Common myeloid progenitor, CD34-positive (primary cell): ENCODE measurements around the gene OXA1L.
"Not testable (repeated sequence)": the region's sequence is repeated elsewhere in the genome, so short reads cannot be mapped to it uniquely, and the experiment has no call there.

Experiments
- CTCF ChIA-PET: fragments of 350-600 bp; sonication (Branson Sonifier 250); formaldehyde crosslinking; loops from one replicate; lab custom pipeline; 2021; ENCODE audit warnings: antibody characterized with exemption; lab: Charles Lee
- POLR2A ChIA-PET: fragments of 350-600 bp; sonication (Branson Sonifier 250); formaldehyde crosslinking; loops from one replicate; lab custom pipeline; 2021; ENCODE audit warnings: antibody characterized with exemption; lab: Charles Lee
- DNase-seq, 3 donors: peaks; one replicate each; pipeline versions ENCODE4 v3.0.0 to v3.0.0-alpha.2; 2013
- H3K27ac ChIP-seq, 2 experiments: 1 replicate in 1 of 2; 2 replicates in 1 of 2; pipeline ENCODE4 v1.7.0; 2013; ENCODE audit warnings: inconsistent platforms in 2 of 2, low read length in 2 of 2, mild to moderate bottlenecking in 2 of 2, low read depth in 1 of 2, moderate library complexity in 1 of 2; ENCODE audit not compliant: severe bottlenecking in 2 of 2, insufficient read depth in 1 of 2, poor library complexity in 1 of 2
- H3K27me3 ChIP-seq, 5 experiments: replicated peaks in 2 of 5; 1 replicate in 3 of 5; 2 replicates in 2 of 5; pipeline versions ENCODE4 v1.6.1 to v1.7.0; 2013; ENCODE audit warnings: low read length in 4 of 5, mild to moderate bottlenecking in 2 of 5, moderate library complexity in 2 of 5, inconsistent platforms in 1 of 5; ENCODE audit not compliant: insufficient read depth in 5 of 5, control insufficient read depth in 4 of 5
- H3K36me3 ChIP-seq, 4 experiments: 1 replicate in 2 of 4; 2 replicates in 2 of 4; pipeline versions ENCODE4 v1.6.1 to v1.7.0; 2013; ENCODE audit warnings: low read length in 3 of 4, control low read depth in 1 of 4, mild to moderate bottlenecking in 1 of 4; ENCODE audit not compliant: control insufficient read depth in 4 of 4, insufficient read depth in 4 of 4
- H3K4me1 ChIP-seq, 4 experiments: 1 replicate in 3 of 4; 2 replicates in 1 of 4; pipeline versions ENCODE4 v1.6.1 to v1.7.1; 2013; ENCODE audit warnings: low read length in 3 of 4, mild to moderate bottlenecking in 3 of 4, control low read depth in 1 of 4, inconsistent platforms in 1 of 4, moderate library complexity in 1 of 4; ENCODE audit not compliant: control insufficient read depth in 4 of 4, insufficient read depth in 4 of 4; ENCODE audit errors: control extremely low read depth in 1 of 4
- H3K4me3 ChIP-seq, 7 experiments: 1 replicate in 4 of 7; 2 replicates in 3 of 7; pipeline versions ENCODE4 v1.5.1 to v1.7.0; 2013; ENCODE audit warnings: mild to moderate bottlenecking in 7 of 7, low read length in 6 of 7, moderate library complexity in 6 of 7, inconsistent platforms in 2 of 7, low read depth in 2 of 7, control low read depth in 1 of 7; ENCODE audit not compliant: insufficient read depth in 4 of 7, control insufficient read depth in 1 of 7; ENCODE audit errors: extremely low read depth in 1 of 7
- H3K9me3 ChIP-seq, 5 experiments: 1 replicate in 4 of 5; 2 replicates in 1 of 5; pipeline versions ENCODE4 v1.6.1 to v1.7.1; 2013; ENCODE audit warnings: low read length in 4 of 5, mild to moderate bottlenecking in 2 of 5, inconsistent platforms in 1 of 5, low read depth in 1 of 5, moderate library complexity in 1 of 5; ENCODE audit not compliant: control insufficient read depth in 4 of 5, insufficient read depth in 2 of 5; ENCODE audit errors: control extremely low read depth in 1 of 5
- WGBS: methylation state at CpG from one replicate; pipeline ENCODE4 v1.1.5; 2013; ENCODE audit not compliant: insufficient coverage; 5-methylcytosine and 5-hydroxymethylcytosine counted together

Gene OXA1L

GRCh38 chr14:22802860-22803686, 36.6 kb downstream of the OXA1L start:
- peaks cover 0 to 5% (median 0%) of the 10 kb centered on the region in 5 experiments for H3K27me3 ChIP-seq
- H3K4me3 ChIP-seq, result no peak overlapping the region
- H3K9me3 ChIP-seq, result no peaks in the 10 kb centered on the region
- H3K27ac ChIP-seq, result no peak overlapping the region
- no peaks in the 10 kb centered on the region for H3K36me3 ChIP-seq
- 95% methylated on average over 9 of the region's 12 CpGs for WGBS
- CTCF ChIA-PET, result interaction anchor here (1.0 kb wide), 1 partner anchor 37 kb away, joined by 3 read pairs; the partner anchor contains the start of gene OXA1L
- H3K4me1 ChIP-seq, result peaks cover 0 to 8% (median 0%) of the 10 kb centered on the region in 4 experiments
- POLR2A ChIA-PET, result no interaction called here
- DNase-seq, result no peak

- CTCF ChIA-PET, result no interaction called here
- no peak overlapping the region for H3K4me3 ChIP-seq
- H3K9me3 ChIP-seq, result no peaks in the 10 kb centered on the region
- peaks cover 0 to 3% (median 0%) of the 10 kb centered on the region in 5 experiments for H3K27me3 ChIP-seq
- WGBS, result 96% methylated on average over 3 of the region's 3 CpGs
- H3K4me1 ChIP-seq, result peaks cover 0 to 4% (median 0%) of the 10 kb centered on the region in 4 experiments
- no peaks in the 10 kb centered on the region for H3K36me3 ChIP-seq
- H3K27ac ChIP-seq, result no peak overlapping the region
- DNase-seq, result no peak
- POLR2A ChIA-PET, result no interaction called here
Measured at GRCh38 chr14:22803687-22803974, 37.1 kb downstream of the OXA1L start.

GRCh38 chr14:22805235-22805634, 38.7 kb downstream of the OXA1L start:
- CTCF ChIA-PET, result interaction anchor here (1.2 kb wide), 1 partner anchor 8 kb away, joined by 3 read pairs; no protein-coding TSS in a partner anchor

GRCh38 chr14:22807432-22808087, 41.1 kb downstream of the OXA1L start:
- no peaks in the 10 kb centered on the region for H3K9me3 ChIP-seq
- ChIA-PET POLR2A (no interaction called here), CTCF (interaction anchor here (0.8 to 2.0 kb wide), 9 partner anchors 12 to 237 kb away, joined by 3 to 8 read pairs (median 3); no protein-coding TSS in a partner anchor)
- H3K36me3 ChIP-seq, result no peaks in the 10 kb centered on the region
- H3K4me3 ChIP-seq, result no peak overlapping the region
- DNase-seq, result no peak
- peaks cover 0 to 3% (median 0%) of the 10 kb centered on the region in 5 experiments for H3K27me3 ChIP-seq
- no peaks in the 10 kb centered on the region for H3K4me1 ChIP-seq
- H3K27ac ChIP-seq, result no peak overlapping the region
- WGBS, result 95% methylated on average over 11 of the region's 13 CpGs

More at GRCh38 chr14:22805235-22805634, 38.7 kb downstream of the OXA1L start:
- H3K9me3 ChIP-seq, H3K27me3 ChIP-seq, H3K27ac ChIP-seq, H3K4me3 ChIP-seq, H3K4me1 ChIP-seq, H3K36me3 ChIP-seq, POLR2A ChIA-PET, DNase-seq: not testable (repeated sequence)
- WGBS, result 84% methylated on average over 4 of the region's 4 CpGs

- no peaks in the 10 kb centered on the region for H3K36me3 ChIP-seq
- ChIA-PET CTCF (interaction anchor here (0.8 to 2.0 kb wide), 6 partner anchors 10 to 238 kb away, joined by 3 to 8 read pairs (median 3); no protein-coding TSS in a partner anchor), POLR2A (no interaction called here)
- no peaks in the 10 kb centered on the region for H3K4me1 ChIP-seq
- H3K27me3 ChIP-seq, result peaks cover 0 to under 1% (median 0%) of the 10 kb centered on the region in 5 experiments
- H3K9me3 ChIP-seq, result no peaks in the 10 kb centered on the region
- H3K27ac ChIP-seq, result no peak overlapping the region
- DNase-seq, result no peak
- H3K4me3 ChIP-seq, result no peak overlapping the region
- WGBS, result 59% methylated on average over 2 of the region's 5 CpGs
Measured at GRCh38 chr14:22808388-22809209, 42.1 kb downstream of the OXA1L start.

GRCh38 chr14:22811722-22812121, 45.2 kb downstream of the OXA1L start:
- no peak for DNase-seq
- POLR2A ChIA-PET, result interaction anchor here (0.7 kb wide), 1 partner anchor 642 kb away, joined by 3 read pairs; no protein-coding TSS in a partner anchor
- no CpG with 5 or more reads among the region's 2 CpGs for WGBS
- Histone ChIP-seq H3K4me1 (peaks cover 0 to 11% (median 4%) of the 10 kb centered on the region in 4 experiments), H3K36me3 (no peaks in the 10 kb centered on the region), H3K27me3 (peaks cover 0 to 7% (median 0%) of the 10 kb centered on the region in 5 experiments), H3K27ac (no peak overlapping the region), H3K9me3 (no peaks in the 10 kb centered on the region), H3K4me3 (no peak overlapping the region)
- CTCF ChIA-PET, result interaction anchor here (0.9 to 2.4 kb wide), 4 partner anchors 11 to 155 kb away, joined by 3 to 5 read pairs (median 3); no protein-coding TSS in a partner anchor
